T-helper 17 cell (primary cell): ENCODE data around the gene TBC1D2B. TPM values are rescaled to one million over a fixed set of nuclear protein-coding genes. Genes with fewer than 3 reads are reported as not detected.
A peak's percentile ranks its signal among the peaks of the same experiment; 100 is the strongest.

ENCODE experiments used
- ATAC-seq: fragments of 150-1000 bp; cut with Tn5 transposase; 2 replicates; pipeline ENCODE4 v1.10.0; 2021; ENCODE audit warnings: mild to moderate bottlenecking, moderate library complexity
- DNase-seq, 3 donors: peaks; one replicate each; pipeline versions ENCODE4 v3.0.0 to v3.0.0-alpha.2; 2020 to 2021
- H3K9me3 ChIP-seq: one replicate; pipeline ENCODE4 v1.7.0; 2013; ENCODE audit warnings: low read length, mild to moderate bottlenecking; ENCODE audit not compliant: control insufficient read depth, poor library complexity, severe bottlenecking
- H3K27ac Mint-ChIP-seq: one replicate; pipeline ENCODE4 v1.8.0; 2022; ENCODE audit warnings: mild to moderate bottlenecking, moderate library complexity, mixed read lengths
- H3K27me3 Mint-ChIP-seq: one replicate; pipeline ENCODE4 v1.8.0; 2022; ENCODE audit warnings: mixed read lengths
- H3K36me3 Mint-ChIP-seq: one replicate; pipeline ENCODE4 v1.8.0; 2022; ENCODE audit warnings: low read depth, mixed read lengths
- H3K4me1 Mint-ChIP-seq: one replicate; pipeline ENCODE4 v1.8.0; 2022; ENCODE audit warnings: mild to moderate bottlenecking, mixed read lengths
- H3K4me3 Mint-ChIP-seq: one replicate; pipeline ENCODE4 v1.8.0; 2022; ENCODE audit warnings: mild to moderate bottlenecking, moderate library complexity, mixed read lengths
- total RNA-seq, 4 donors: library from RNA in 2 of 4; stranded (reverse) in 2 of 4; gene quantifications; one replicate each; pipeline ENCODE4 v1.2.3 and lab custom pipeline; 2022 to 2026

TBC1D2B gene
- total RNA-seq (100 to 1,000 TPM in 1 of 2 donors, 10 to 100 TPM in 1; 91.0 to 130 TPM), total RNA-seq (lab: John Stamatoyannopoulos, UW) (146 to 224 reads per million in 2 donors)

GRCh38 chr15:78077053-78077870 is at the start of gene TBC1D2B:
TBC1D2B (minus strand) TSS chr15:78077711; CDS start chr15:78077652, 59 bp downstream.
- H3K36me3 Mint-ChIP-seq, result peaks cover 4% of the 10 kb centered on the region
- H3K27ac Mint-ChIP-seq, result peak within 1 kb of the TSS; percentile 88
- ATAC-seq, result peak; percentile 87
- H3K4me3 Mint-ChIP-seq, result peak within 1 kb of the TSS; percentile 100
- no peaks in the 10 kb centered on the region for H3K27me3 Mint-ChIP-seq
- H3K9me3 ChIP-seq, result no peaks in the 10 kb centered on the region
- peak; percentile 57 to 73 (median 68) for DNase-seq
- peaks cover 36% of the 10 kb centered on the region for H3K4me1 Mint-ChIP-seq

- no peak for ATAC-seq
- Mint-ChIP-seq H3K27me3 (no peaks in the 10 kb centered on the region), H3K36me3 (no peaks in the 10 kb centered on the region), H3K4me1 (peaks cover 6% of the 10 kb centered on the region), H3K27ac (no peak overlapping the region), H3K4me3 (no peak overlapping the region)
- no peaks in the 10 kb centered on the region for H3K9me3 ChIP-seq
- no peak for DNase-seq
These were observed 47.8 kb upstream of the TBC1D2B start for GRCh38 chr15:78125267-78125666.

DNA sequence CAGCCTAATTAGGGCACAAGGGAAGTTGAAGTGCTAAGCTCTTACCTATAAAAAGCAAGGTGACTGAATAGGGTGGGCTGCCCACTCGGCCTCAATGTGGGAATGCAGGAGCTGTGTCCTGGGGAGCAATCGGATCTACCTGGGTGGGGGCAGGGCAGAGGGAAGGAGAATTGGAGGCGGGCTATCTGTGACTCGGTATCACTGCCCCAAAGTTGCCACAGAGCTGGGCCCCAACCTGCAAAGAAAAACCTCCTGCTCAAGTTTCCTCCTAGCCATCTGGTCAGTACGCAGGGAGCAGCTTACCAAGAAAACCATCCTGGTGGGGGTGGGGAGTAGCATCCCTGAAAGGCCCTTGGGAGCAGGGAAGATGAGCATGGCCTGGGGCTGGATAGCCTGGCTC is 43.0 kb upstream of the TBC1D2B start:
- H3K4me3 Mint-ChIP-seq, result no peak overlapping the region
- H3K36me3 Mint-ChIP-seq, result no peaks in the 10 kb centered on the region
- no peak overlapping the region for H3K27ac Mint-ChIP-seq
- no peak for DNase-seq
- H3K27me3 Mint-ChIP-seq, result no peaks in the 10 kb centered on the region
- ATAC-seq, result no peak
- no peaks in the 10 kb centered on the region for H3K9me3 ChIP-seq
- no peaks in the 10 kb centered on the region for H3K4me1 Mint-ChIP-seq

- ATAC-seq, result no peak
- no peak for DNase-seq
- H3K4me3 Mint-ChIP-seq, result no peak overlapping the region
- H3K36me3 Mint-ChIP-seq, result no peaks in the 10 kb centered on the region
- no peaks in the 10 kb centered on the region for H3K27me3 Mint-ChIP-seq
- no peak overlapping the region for H3K27ac Mint-ChIP-seq
- H3K4me1 Mint-ChIP-seq, result peaks cover 11% of the 10 kb centered on the region
- no peaks in the 10 kb centered on the region for H3K9me3 ChIP-seq
These were observed 35.0 kb upstream of the TBC1D2B start for GRCh38 chr15:78112551-78112950.

GRCh38 chr15:78111788-78112187 is 34.3 kb upstream of the TBC1D2B start:
- Mint-ChIP-seq H3K4me1 (peaks cover 11% of the 10 kb centered on the region), H3K36me3 (no peaks in the 10 kb centered on the region), H3K27me3 (no peaks in the 10 kb centered on the region), H3K4me3 (no peak overlapping the region), H3K27ac (no peak overlapping the region)
- ATAC-seq (no peak), DNase-seq (no peak)
- no peaks in the 10 kb centered on the region for H3K9me3 ChIP-seq

DNA sequence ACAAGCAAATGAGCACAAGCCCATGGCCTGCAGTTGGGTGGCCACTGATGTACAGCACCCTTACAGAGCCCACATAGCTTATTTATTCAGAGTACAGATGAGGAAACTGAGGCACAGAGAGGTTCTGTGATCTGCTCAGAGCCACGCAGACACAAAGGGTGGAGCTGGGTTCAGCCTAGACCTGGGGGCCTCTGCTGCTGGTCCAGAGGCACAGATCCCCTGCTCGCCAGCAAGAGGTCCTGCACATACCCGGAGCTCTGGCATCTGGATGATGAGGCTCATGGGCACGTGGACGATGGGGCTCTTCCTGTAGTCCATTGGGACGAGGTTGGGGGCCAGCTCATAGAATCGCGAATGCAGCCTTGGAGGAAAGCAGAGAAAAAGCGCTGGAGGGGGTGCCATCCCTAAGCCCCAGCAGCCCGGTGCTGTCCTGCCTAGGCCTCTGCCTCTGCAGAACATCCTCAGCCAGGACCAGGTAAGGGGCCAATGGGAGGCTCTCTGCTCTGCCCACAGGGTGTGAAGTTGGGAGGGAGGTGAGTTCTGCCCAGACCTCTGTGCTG is 33.5 kb upstream of the TBC1D2B start:
- DNase-seq (no peak), ATAC-seq (no peak)
- Mint-ChIP-seq H3K4me1 (peaks cover 15% of the 10 kb centered on the region), H3K36me3 (no peaks in the 10 kb centered on the region), H3K27me3 (no peaks in the 10 kb centered on the region), H3K4me3 (no peak overlapping the region), H3K27ac (no peak overlapping the region)
- H3K9me3 ChIP-seq, result no peaks in the 10 kb centered on the region

GRCh38 chr15:78110096-78110495 is 32.6 kb upstream of the TBC1D2B start:
- Mint-ChIP-seq H3K4me3 (no peak overlapping the region), H3K27ac (no peak overlapping the region), H3K4me1 (peaks cover 22% of the 10 kb centered on the region), H3K36me3 (no peaks in the 10 kb centered on the region), H3K27me3 (no peaks in the 10 kb centered on the region)
- H3K9me3 ChIP-seq, result no peaks in the 10 kb centered on the region
- no peak for DNase-seq
- ATAC-seq, result no peak

DNA sequence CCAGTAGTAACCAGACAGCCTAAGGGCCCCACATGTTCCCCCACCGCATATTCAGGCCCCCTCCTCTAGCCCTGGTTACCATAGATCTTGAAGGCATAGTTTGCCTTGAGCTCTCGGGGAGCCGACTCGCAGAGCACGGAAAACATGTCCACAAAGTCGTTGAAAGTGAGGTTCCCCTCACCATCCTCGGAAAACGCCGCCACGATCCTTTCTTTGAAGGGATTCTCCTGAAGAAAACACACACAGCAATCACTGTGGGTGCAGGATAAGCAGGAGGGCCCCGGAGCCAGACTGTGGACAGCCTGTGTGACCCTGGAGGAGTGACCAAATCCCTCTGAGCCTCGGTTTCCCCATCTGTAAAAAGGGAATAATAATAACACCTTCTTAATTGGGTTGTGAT is 31.6 kb upstream of the TBC1D2B start:
- peaks cover 31% of the 10 kb centered on the region for H3K4me1 Mint-ChIP-seq
- H3K9me3 ChIP-seq, result no peaks in the 10 kb centered on the region
- H3K4me3 Mint-ChIP-seq, result no peak overlapping the region
- ATAC-seq, result no peak
- H3K27me3 Mint-ChIP-seq, result no peaks in the 10 kb centered on the region
- no peak for DNase-seq
- H3K27ac Mint-ChIP-seq, result no peak overlapping the region
- no peaks in the 10 kb centered on the region for H3K36me3 Mint-ChIP-seq

DNA sequence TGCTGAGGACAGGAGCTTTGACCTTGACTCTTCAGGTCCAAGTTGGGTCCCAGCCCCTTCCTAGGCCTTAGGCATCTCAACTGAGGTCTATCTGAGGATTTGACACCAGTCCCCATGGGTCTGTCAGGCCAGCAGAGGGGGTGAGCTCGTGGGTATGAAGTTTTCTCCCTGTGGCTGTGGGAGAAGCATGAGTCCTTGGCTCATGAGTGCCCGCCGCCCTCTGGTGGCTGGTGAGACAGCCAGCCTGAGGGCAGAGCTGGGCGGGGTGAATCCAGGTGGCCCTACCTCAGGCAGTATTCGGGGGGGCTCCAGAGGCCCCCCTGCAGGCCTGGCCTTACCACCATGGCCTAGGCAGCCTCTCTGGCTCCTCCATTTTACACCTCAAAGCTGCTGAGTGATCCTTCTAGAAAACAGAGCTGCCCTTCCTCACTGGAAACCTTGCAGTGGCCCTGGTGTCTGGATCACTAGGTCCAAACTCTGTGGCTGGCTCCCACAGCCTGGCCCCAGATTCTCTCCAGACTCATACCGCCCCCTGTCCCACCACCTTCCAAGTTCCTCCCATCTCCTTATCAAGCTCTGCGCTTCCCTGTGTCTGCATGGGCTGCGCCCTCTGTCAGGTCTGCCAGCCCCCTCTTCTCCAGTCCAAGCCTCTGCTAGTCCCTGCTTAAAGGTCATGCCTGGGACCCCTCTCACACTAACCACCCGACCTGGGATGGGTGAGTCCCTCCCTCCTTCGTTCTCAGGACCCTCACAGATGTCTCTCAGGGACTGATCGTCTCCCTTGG is 31.0 kb upstream of the TBC1D2B start:
- H3K27ac Mint-ChIP-seq, result peak overlapping the region; percentile 14
- peak; percentile 71 to 79 (median 72) for DNase-seq
- H3K9me3 ChIP-seq, result no peaks in the 10 kb centered on the region
- no peaks in the 10 kb centered on the region for H3K36me3 Mint-ChIP-seq
- peak; percentile 86 for ATAC-seq
- no peaks in the 10 kb centered on the region for H3K27me3 Mint-ChIP-seq
- no peak overlapping the region for H3K4me3 Mint-ChIP-seq
- peaks cover 37% of the 10 kb centered on the region for H3K4me1 Mint-ChIP-seq

GRCh38 chr15:78107471-78107870 is 30.0 kb upstream of the TBC1D2B start:
- no peaks in the 10 kb centered on the region for H3K36me3 Mint-ChIP-seq
- H3K9me3 ChIP-seq, result no peaks in the 10 kb centered on the region
- DNase-seq (no peak), ATAC-seq (no peak)
- H3K4me1 Mint-ChIP-seq, result peaks cover 39% of the 10 kb centered on the region
- no peaks in the 10 kb centered on the region for H3K27me3 Mint-ChIP-seq
- H3K4me3 Mint-ChIP-seq, result no peak overlapping the region
- peak overlapping the region; percentile 14 for H3K27ac Mint-ChIP-seq

DNA sequence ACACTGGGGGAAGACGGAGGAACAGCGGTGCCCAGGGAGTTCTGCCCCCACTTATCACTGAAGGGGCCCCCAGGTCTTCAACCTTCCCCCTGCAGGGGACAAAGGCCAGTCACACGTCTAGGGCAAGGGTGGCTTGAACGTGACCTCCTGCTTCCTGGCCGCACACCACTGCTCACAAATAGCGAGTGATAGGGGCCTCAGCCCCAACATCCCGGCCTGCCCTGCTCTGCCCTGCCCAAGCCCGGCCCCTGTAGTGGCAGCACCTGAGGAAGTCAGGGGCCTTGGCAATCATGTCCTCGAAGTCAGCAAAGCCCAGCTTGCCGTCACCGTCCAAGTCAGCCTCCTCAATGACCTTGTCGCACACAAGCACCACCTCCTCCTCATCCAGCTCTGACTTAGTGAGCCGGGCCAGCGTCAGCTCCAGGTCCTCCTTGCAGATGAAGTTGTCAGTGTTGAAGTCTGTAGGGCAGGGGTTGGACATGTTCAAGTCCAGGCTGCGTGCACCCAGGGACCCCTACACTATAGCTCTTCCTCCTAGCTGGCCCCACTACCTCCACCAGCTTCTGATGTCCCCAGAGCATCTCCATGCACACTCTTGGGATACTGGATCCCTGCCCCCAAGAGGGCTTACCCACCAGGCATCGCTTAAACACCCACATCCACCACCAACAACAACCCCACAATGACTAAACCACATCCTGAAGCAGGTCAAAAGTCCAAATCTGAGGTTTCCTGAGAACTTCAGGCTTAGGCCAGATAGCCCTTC is 28.1 kb upstream of the TBC1D2B start:
- no peaks in the 10 kb centered on the region for H3K27me3 Mint-ChIP-seq
- no peaks in the 10 kb centered on the region for H3K36me3 Mint-ChIP-seq
- no peak for DNase-seq
- peak overlapping the region; percentile 67 for H3K4me3 Mint-ChIP-seq
- ATAC-seq, result no peak
- no peaks in the 10 kb centered on the region for H3K9me3 ChIP-seq
- peak overlapping the region; percentile 94 for H3K27ac Mint-ChIP-seq
- H3K4me1 Mint-ChIP-seq, result peaks cover 41% of the 10 kb centered on the region

GRCh38 chr15:78104566-78105475 is 27.3 kb upstream of the TBC1D2B start:
- Mint-ChIP-seq H3K27ac (peak overlapping the region; percentile 94), H3K4me1 (peaks cover 41% of the 10 kb centered on the region), H3K27me3 (no peaks in the 10 kb centered on the region), H3K36me3 (no peaks in the 10 kb centered on the region), H3K4me3 (peak overlapping the region; percentile 72)
- H3K9me3 ChIP-seq, result no peaks in the 10 kb centered on the region
- ATAC-seq (no peak), DNase-seq (no peak)
